ENCODE measurements around the gene PGAM2.

The PGAM2 gene

DNA sequence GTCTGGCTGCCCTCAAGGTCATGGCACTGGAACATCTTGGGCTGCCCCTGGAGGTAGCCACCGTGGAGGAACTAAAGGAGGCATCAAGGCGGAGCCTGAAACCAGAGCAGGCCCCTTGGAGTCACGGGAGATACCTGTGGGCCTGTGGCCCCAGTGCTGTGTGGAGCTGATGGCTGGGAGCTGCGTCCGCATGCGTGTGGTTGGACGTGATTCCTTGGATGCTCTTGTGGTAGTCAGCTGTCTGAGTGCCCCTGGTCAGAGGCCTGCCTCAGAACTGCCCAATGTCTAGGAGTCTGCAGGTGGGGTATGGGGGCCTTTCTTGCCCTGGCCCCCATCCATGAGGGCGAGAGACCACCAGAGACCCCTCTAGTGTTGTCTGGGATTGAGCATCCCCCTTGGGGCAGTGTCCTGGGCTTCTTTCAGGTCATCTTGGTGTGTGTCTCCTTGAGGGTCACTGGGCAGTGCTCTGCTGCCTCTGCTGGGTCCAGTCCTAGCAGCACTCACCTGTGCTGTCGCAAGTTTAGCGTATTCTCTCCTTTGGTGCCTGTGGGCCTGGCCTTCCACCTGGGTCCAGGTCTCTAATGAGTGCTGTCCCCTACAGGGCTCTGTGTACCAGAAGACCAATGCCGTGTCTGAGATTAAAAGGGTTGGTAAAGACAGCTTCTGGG is 8.1 kb downstream of the PGAM2 start:
- DNase-seq (ENCODE audit: low read depth): no peak
- H3K4me3 ChIP-seq (ENCODE audit: control insufficient read depth, low read depth, low read length): no peak overlapping the region
- TF ChIP-seq, protein P1, sequence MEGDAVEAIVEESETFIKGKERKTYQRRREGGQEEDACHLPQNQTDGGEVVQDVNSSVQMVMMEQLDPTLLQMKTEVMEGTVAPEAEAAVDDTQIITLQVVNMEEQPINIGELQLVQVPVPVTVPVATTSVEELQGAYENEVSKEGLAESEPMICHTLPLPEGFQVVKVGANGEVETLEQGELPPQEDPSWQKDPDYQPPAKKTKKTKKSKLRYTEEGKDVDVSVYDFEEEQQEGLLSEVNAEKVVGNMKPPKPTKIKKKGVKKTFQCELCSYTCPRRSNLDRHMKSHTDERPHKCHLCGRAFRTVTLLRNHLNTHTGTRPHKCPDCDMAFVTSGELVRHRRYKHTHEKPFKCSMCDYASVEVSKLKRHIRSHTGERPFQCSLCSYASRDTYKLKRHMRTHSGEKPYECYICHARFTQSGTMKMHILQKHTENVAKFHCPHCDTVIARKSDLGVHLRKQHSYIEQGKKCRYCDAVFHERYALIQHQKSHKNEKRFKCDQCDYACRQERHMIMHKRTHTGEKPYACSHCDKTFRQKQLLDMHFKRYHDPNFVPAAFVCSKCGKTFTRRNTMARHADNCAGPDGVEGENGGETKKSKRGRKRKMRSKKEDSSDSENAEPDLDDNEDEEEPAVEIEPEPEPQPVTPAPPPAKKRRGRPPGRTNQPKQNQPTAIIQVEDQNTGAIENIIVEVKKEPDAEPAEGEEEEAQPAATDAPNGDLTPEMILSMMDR (IDR thresholded peaks at IDR 0.05; ENCODE audit: control insufficient read depth, insufficient read depth, low read depth, low read length, missing control alignments): no peak

DNA sequence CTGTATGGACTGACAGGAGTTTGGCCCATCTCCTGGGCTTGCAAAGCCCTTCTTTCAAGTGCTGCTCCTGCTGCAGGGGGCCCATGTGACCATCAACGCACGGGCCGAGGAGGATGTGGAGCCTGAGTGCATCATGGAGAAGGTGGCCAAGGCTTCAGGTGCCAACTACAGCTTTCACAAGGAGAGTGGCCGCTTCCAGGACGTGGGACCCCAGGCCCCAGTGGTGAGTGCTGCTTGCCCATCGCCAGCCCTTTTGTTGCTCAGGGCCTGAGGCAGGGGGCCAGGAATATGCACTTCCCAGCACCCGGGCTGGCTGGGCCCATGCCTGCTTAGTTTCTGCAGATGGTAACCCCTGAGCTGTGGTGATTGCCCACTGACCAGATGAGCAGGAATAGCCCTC is 8.7 kb downstream of the PGAM2 start:
- DNase-seq (ENCODE audit: low read depth): no peak
- no peak overlapping the region for H3K4me3 ChIP-seq (ENCODE audit: control insufficient read depth, low read depth, low read length)
- TF ChIP-seq, protein P1 (IDR thresholded peaks at IDR 0.05; ENCODE audit: control insufficient read depth, insufficient read depth, low read depth, low read length, missing control alignments): no peak

DNA sequence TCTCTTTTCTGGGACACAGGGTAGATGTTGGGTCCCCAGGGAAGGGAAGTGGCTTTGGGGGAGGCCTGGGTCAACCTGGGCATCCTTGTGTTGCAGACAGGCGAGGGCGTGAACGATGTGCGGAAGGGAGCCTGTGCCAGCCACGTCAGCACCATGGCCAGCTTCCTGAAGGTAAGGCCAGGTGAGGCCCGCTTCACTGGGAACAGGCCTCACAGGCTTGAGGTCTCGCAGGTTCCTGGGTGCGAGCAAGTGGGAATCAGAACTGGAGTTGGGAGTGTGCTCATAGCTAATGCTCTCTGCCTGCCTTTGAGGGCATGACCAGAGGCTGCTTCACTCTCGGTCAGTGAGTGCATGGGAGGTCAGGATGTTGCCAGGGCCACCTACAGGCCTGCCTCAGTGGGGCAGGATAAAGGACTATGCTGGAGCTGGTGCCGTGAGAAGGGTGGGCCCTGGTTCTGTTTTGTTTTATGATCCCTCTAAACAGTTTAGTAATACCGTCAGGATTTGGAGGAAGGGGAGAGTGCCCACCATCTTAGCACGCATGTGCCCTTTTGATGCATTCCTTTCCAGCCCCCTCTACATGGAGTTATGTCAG is 12.5 kb downstream of the PGAM2 start:
- TF ChIP-seq, protein P1 (IDR thresholded peaks at IDR 0.05; ENCODE audit: control insufficient read depth, insufficient read depth, low read depth, low read length, missing control alignments): no peak
- no peak for DNase-seq (ENCODE audit: low read depth)
- H3K4me3 ChIP-seq (ENCODE audit: control insufficient read depth, low read depth, low read length): no peak overlapping the region

DNA sequence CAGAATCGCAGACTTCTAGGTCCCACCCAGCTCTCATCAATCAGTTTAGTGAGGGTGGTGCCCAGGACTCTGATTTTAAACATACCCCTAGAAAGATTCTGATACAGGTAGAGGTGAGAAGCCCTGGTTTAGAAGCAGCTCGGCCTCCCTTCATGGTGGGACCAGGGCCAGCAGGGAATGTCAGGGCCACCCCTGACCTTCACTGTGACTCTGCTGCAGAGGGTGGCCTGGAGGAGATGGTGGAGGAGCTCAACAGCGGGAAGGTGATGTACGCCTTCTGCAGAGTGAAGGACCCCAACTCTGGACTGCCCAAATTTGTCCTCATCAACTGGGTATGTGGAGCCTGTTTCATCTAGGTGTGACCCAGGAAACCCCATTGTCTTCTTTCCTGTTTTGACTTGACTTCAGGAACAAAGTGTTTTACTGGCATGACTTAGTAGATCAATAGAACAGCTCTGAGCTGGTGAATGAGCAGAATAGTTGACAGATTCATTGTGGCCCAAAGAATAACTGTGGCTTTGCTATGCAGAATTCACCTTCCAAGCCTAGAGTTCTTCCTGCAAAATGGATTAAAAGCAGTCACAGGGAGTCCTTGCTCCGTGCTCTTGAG is 13.7 kb downstream of the PGAM2 start:
- DNase-seq (ENCODE audit: low read depth): no peak
- no peak overlapping the region for H3K4me3 ChIP-seq (ENCODE audit: control insufficient read depth, low read depth, low read length)
- TF ChIP-seq, protein P1 (IDR thresholded peaks at IDR 0.05; ENCODE audit: control insufficient read depth, insufficient read depth, low read depth, low read length, missing control alignments): no peak

DNA sequence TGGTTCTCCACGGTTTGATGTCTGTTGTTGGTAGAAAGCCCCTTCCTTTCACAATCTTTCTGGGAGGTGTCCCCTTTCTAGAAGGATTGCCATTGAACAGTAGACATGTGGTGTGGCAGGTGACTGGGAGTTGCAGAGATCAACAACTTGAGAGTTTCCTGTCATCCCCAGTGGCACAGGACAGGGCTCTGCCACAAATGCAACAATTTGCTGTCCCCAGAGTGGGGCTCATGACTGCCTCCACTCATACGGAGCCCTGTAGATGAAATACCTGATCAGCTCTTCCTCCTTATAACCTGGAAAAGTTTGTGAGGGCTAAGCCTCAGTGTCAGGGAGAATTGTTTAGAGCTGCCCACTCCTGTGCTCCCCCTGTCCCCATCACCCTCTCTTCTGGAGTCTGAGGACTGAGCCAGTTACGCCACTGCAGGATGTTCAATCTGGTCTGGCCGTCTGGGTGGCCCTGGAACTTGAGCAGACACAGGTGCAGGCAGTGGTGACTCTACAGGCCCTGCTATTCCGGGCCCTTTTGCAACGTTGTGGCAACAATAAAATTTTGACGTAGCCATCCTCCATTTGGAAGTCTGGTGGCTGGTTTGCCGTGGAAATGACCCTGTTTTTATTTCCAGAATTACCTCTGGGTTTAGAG is 14.3 kb downstream of the PGAM2 start:
- H3K4me3 ChIP-seq (ENCODE audit: control insufficient read depth, low read depth, low read length): no peak overlapping the region
- TF ChIP-seq, protein P1 (IDR thresholded peaks at IDR 0.05; ENCODE audit: control insufficient read depth, insufficient read depth, low read depth, low read length, missing control alignments): no peak
- no peak for DNase-seq (ENCODE audit: low read depth)

DNA sequence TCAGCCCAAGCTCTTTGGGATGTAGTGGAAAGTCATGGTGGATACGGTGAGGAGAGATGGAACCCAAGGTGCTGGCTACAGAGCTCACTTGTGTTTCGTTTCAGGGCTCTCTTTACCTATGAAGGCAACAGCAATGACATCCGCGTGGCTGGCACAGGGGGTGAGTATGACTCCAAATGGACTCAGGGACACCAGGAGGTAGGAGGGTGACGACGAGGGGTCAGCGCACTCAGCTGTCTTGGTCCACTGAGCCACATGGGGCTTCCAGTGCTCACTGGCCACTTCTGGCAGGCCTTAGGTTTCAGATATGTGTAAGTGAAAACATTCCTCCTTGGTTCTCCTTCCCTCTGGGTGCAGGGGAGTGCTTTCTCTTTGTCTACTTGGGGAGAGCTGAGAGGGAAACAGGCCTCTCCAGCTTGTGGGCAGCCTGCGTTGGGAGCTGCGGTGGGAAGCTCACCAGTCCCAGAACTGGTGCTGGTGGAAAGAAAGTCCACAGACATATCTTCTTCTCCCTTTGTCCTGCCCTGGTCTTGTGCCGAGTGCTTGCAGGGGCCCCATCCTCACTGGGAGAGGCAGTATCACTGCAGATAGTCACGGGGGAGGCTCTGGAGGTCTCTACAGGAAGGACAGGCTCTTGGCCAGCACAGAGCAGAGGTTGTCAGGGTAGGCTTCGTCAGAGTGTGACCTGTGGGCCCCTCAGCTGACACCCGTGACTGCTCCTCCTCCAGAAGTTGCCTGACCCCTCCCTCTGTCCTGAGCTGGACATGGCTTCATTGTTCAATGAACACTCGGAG is 15.0 kb downstream of the PGAM2 start:
- TF ChIP-seq, protein P1 (IDR thresholded peaks at IDR 0.05; ENCODE audit: control insufficient read depth, insufficient read depth, low read depth, low read length, missing control alignments): no peak
- DNase-seq (ENCODE audit: low read depth): no peak
- no peak overlapping the region for H3K4me3 ChIP-seq (ENCODE audit: control insufficient read depth, low read depth, low read length)

Data from AG09309 (cell line).